ENCODE measurements around the gene FAM76B.

- TF ChIP-seq GATA3 (IDR thresholded peaks at IDR 0.05; ENCODE audit: low read depth, low read length) (no peak), GATA2 (IDR thresholded peaks at IDR 0.05; ENCODE audit: low read depth, low read length) (no peak)
Measured at GRCh38 chr11:95720195-95720594, 69.4 kb downstream of the FAM76B start.

Data from SH-SY5Y (cell line).